ENCODE results near the gene C2CD4A.

- TF ChIP-seq POLR2A (IDR thresholded peaks at IDR 0.05; ENCODE audit: low read depth, low read length) (no peak), TAF1 (IDR thresholded peaks at IDR 0.05; ENCODE audit: borderline replicate concordance, low read depth, low read length) (no peak)
These were observed 2.8 kb downstream of the C2CD4A start for GRCh38 chr15:62069551-62069950.

Measured in GM12892 (cell line).